Neural crest cell (in vitro differentiated cells): ENCODE data around the gene HERC2. TPM values are rescaled to one million over a fixed set of nuclear protein-coding genes. Genes with fewer than 3 reads are reported as not detected.

Source experiments
- DNase-seq: peaks from one replicate; pipeline ENCODE4 v3.0.0; 2021; ENCODE audit warnings: low read depth, mixed read lengths, low spot score
- H3K27ac Mint-ChIP-seq: one replicate; pipeline ENCODE4 v1.8.0; 2021; ENCODE audit warnings: mild to moderate bottlenecking, mixed read lengths; ENCODE audit not compliant: unreplicated experiment
- H3K27me3 Mint-ChIP-seq: 2 replicates; pipeline ENCODE4 v1.8.0; 2021; ENCODE audit warnings: low read depth, mild to moderate bottlenecking, mixed read lengths
- H3K36me3 Mint-ChIP-seq: 2 replicates; pipeline ENCODE4 v1.8.0; 2021; ENCODE audit warnings: low read depth, mild to moderate bottlenecking, mixed read lengths
- H3K4me1 Mint-ChIP-seq: 2 replicates; pipeline ENCODE4 v1.8.0; 2021; ENCODE audit warnings: mixed read lengths
- H3K4me3 Mint-ChIP-seq: one replicate; pipeline ENCODE4 v1.8.0; 2021; ENCODE audit warnings: mild to moderate bottlenecking, mixed read lengths
- H3K9me3 Mint-ChIP-seq: 2 replicates; pipeline ENCODE4 v1.8.0; 2021; ENCODE audit warnings: mixed read lengths
- total RNA-seq: library from RNA; stranded (reverse); gene quantifications from 2 replicates; pipeline ENCODE4 v1.2.1, GENCODE V29; 2021
- TF ChIP-seq, protein P1 (sequence below): fragments of 200-600 bp; sonication (generic); conservative IDR thresholded peaks from 2 replicates; pipeline ENCODE4 v1.5.0; 2021; ENCODE audit warnings: antibody characterized with exemption, mild to moderate bottlenecking

Gene HERC2
- total RNA-seq, 1 donor from 2014 or later = 83.6 TPM

DNA sequence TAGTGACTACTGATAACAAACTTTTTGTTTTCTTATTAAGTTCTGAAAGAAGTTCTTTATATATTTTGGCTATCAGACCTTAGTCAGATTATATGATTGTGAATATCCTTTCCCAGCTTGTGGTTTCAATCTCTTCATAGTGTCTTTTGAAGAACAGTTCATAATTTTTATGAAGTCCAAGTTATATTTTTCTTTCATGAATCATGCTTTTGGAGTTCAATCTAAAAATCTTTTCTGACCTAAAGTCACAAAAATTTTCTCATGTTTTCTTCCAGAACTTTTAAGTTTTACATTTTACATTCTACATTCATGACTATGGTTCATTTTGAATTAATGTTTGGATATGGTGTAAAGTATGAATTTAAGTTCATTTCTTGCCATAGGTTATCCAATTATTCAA lies 188.7 kb downstream of the HERC2 start:
- no peaks in the 10 kb centered on the region for H3K4me1 Mint-ChIP-seq
- no peaks in the 10 kb centered on the region for H3K9me3 Mint-ChIP-seq
- no peak overlapping the region for H3K4me3 Mint-ChIP-seq
- H3K27me3 Mint-ChIP-seq = no peaks in the 10 kb centered on the region
- no peak overlapping the region for H3K27ac Mint-ChIP-seq
- TF ChIP-seq, protein P1, sequence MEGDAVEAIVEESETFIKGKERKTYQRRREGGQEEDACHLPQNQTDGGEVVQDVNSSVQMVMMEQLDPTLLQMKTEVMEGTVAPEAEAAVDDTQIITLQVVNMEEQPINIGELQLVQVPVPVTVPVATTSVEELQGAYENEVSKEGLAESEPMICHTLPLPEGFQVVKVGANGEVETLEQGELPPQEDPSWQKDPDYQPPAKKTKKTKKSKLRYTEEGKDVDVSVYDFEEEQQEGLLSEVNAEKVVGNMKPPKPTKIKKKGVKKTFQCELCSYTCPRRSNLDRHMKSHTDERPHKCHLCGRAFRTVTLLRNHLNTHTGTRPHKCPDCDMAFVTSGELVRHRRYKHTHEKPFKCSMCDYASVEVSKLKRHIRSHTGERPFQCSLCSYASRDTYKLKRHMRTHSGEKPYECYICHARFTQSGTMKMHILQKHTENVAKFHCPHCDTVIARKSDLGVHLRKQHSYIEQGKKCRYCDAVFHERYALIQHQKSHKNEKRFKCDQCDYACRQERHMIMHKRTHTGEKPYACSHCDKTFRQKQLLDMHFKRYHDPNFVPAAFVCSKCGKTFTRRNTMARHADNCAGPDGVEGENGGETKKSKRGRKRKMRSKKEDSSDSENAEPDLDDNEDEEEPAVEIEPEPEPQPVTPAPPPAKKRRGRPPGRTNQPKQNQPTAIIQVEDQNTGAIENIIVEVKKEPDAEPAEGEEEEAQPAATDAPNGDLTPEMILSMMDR = no peak
- H3K36me3 Mint-ChIP-seq = peaks cover 19% of the 10 kb centered on the region
- DNase-seq = no peak

DNA sequence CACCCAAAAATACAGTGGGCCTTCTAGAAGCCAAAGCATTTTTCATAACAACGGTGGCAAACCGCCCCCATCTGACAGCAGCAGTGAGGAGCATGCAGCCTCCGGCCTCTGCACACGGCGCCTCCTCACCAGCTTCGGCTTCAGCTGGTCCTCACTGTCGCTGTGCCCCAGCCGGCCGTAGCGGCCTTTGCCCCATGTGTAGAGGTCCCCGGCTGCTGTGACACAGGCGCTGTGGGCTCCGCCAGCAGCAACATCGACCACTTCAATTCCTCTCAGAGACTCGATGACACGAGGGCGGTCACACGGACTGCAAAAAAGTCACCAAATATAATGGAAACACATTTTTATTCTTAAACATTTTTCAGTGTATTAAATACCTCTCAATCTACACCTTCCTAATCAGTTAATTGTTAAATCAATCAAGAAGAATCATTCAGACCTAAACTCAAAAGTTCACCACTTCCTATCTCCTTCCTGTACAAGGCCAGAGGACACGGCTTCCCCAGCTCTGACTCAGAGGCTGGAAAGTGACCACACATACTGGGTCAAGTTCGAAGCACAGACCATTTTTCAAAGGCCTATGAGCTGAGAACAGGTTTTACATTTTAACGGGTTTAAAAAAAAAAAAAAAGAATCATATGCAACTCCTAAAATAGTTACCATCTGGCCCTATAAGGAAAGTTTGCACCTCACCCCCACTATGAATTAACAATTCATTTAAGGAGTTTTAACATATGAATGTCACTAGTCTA lies 189.3 kb downstream of the HERC2 start:
- DNase-seq = no peak
- Mint-ChIP-seq H3K4me1 (no peaks in the 10 kb centered on the region), H3K9me3 (no peaks in the 10 kb centered on the region), H3K27me3 (no peaks in the 10 kb centered on the region), H3K36me3 (peaks cover 19% of the 10 kb centered on the region), H3K4me3 (no peak overlapping the region), H3K27ac (no peak overlapping the region)
- TF ChIP-seq, protein P1 = no peak

DNA sequence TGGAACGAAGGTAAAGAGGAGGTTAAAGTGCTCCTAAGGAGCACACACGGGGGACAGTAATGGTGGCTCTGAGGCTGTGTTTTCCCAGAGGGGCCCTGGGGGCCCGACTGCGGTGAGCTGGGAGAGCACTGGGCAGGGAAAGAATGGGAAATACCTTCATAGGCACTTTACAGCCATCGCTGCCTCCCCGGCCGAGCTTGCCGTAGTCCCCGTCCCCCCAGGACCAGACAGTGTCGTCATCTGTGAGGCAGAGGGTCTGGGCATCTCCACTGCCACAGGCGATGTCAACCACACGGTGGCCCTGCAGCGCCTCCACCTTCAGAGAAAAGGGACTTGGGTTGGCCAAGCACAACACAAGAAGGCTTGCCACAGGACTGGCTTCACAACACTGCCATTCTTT lies 190.0 kb downstream of the HERC2 start:
- no peak for DNase-seq
- TF ChIP-seq, protein P1 = no peak
- H3K4me1 Mint-ChIP-seq = no peaks in the 10 kb centered on the region
- no peak overlapping the region for H3K4me3 Mint-ChIP-seq
- H3K9me3 Mint-ChIP-seq = no peaks in the 10 kb centered on the region
- peaks cover 16% of the 10 kb centered on the region for H3K36me3 Mint-ChIP-seq
- H3K27me3 Mint-ChIP-seq = no peaks in the 10 kb centered on the region
- no peak overlapping the region for H3K27ac Mint-ChIP-seq

DNA sequence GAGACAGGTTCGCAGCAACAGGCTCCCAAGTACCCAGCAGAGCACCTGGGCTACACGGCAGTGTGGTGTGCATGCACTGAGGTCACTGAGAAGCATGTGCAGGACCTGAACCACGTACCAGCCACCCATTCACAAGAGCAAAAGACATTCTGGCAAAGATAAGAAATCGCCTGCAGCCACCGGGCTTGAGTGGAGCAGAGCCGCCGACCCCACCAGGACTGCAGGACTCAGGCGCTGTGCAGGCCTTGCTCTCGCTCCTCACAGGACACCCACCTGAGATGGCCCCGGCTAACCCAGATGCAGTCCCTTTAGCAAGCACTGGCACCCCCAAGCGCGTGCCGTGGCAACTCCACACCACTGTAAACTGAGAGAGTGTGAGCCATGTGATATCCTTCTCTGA lies 190.6 kb downstream of the HERC2 start:
- Mint-ChIP-seq H3K9me3 (no peaks in the 10 kb centered on the region), H3K4me1 (no peaks in the 10 kb centered on the region), H3K27me3 (no peaks in the 10 kb centered on the region), H3K27ac (no peak overlapping the region), H3K36me3 (peaks cover 16% of the 10 kb centered on the region), H3K4me3 (no peak overlapping the region)
- TF ChIP-seq, protein P1 = no peak
- DNase-seq = no peak

DNA sequence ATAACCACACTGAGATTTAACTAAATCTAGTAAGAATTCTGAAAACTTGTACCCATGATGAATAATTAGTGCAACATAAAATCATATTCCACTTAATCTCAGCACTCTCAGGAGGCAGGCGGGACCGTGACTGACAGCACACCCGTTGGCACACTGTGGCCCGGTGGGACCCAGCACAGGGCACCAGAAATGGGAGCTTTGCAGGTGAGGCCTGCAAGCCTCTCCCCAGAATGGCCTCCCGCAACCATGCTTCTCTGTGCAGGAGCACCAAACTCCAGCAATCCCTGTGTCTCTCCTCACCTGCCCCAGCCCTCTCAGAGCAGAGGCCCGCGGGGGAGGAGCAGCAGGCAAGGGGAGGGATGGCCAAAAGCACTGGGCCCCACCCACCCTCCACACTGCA lies 191.3 kb downstream of the HERC2 start:
- Mint-ChIP-seq H3K4me1 (no peaks in the 10 kb centered on the region), H3K9me3 (no peaks in the 10 kb centered on the region), H3K27me3 (no peaks in the 10 kb centered on the region), H3K36me3 (peaks cover 16% of the 10 kb centered on the region), H3K27ac (no peak overlapping the region), H3K4me3 (no peak overlapping the region)
- DNase-seq = no peak
- TF ChIP-seq, protein P1 = no peak
